ENCODE results near the gene TIMM13.
"Not testable (repeated sequence)": the region's sequence is repeated elsewhere in the genome, so short reads cannot be mapped to it uniquely, and the experiment has no call there.

Gene TIMM13

GRCh38 chr19:2427429-2428320 is at the start of gene TIMM13:
Gene TIMM13 (minus strand): TSS chr19:2427586. CDS start chr19:2427533, 53 bp downstream.
- DNase-seq = peak; percentile 96

- no peak for DNase-seq
These were observed 49.2 kb upstream of the TIMM13 start for GRCh38 chr19:2476451-2477140.

- DNase-seq = peak; percentile 96
These were observed 48.5 kb upstream of the TIMM13 start, which contains the start of gene GADD45B for GRCh38 chr19:2475702-2476450. Gene GADD45B (plus strand): TSS chr19:2476127. CDS start chr19:2476359, 232 bp downstream.

- DNase-seq = peak; percentile 41
These were observed 47.8 kb upstream of the TIMM13 start for GRCh38 chr19:2475018-2475701.

GRCh38 chr19:2474232-2475017 is 47.0 kb upstream of the TIMM13 start:
- peak; percentile 74 for DNase-seq

GRCh38 chr19:2469915-2470200 is 42.5 kb upstream of the TIMM13 start:
- DNase-seq = not testable (repeated sequence)

GRCh38 chr19:2469102-2469914 is 41.9 kb upstream of the TIMM13 start:
- no peak for DNase-seq

GRCh38 chr19:2468596-2468995 is 41.2 kb upstream of the TIMM13 start:
- DNase-seq = no peak

- DNase-seq = no peak
These were observed 37.0 kb upstream of the TIMM13 start for GRCh38 chr19:2464389-2464788.

GRCh38 chr19:2463694-2464093 is 36.3 kb upstream of the TIMM13 start:
- DNase-seq = not testable (repeated sequence)

- peak; percentile 83 for DNase-seq
These were observed 35.4 kb upstream of the TIMM13 start for GRCh38 chr19:2462635-2463421.

GRCh38 chr19:2461751-2462634 is 34.6 kb upstream of the TIMM13 start:
- DNase-seq = no peak

GRCh38 chr19:2460245-2460644 is 32.9 kb upstream of the TIMM13 start:
- DNase-seq = no peak

GRCh38 chr19:2458776-2459175 is 31.4 kb upstream of the TIMM13 start:
- not testable (repeated sequence) for DNase-seq

GRCh38 chr19:2458054-2458453 is 30.7 kb upstream of the TIMM13 start:
- no peak for DNase-seq

GRCh38 chr19:2457394-2458037 is 30.1 kb upstream of the TIMM13 start:
- DNase-seq = no peak

- DNase-seq = no peak
These were observed 28.6 kb upstream of the TIMM13 start for GRCh38 chr19:2455851-2456570.
